GM12864 (cell line): ENCODE results near the gene ADAT3.

ENCODE experiments used
- DNase-seq: peaks from one replicate; pipeline ENCODE4 v3.0.0-alpha.2; 2011; ENCODE audit warnings: low read depth
- H3K4me3 ChIP-seq: 2 replicates; pipeline ENCODE4 v1.5.1; 2011; ENCODE audit warnings: mild to moderate bottlenecking, low read depth, low read length, control low read depth
- TF ChIP-seq, protein P1 (sequence below): IDR thresholded peaks from 2 replicates; pipeline ENCODE4 v1.5.1; 2011; ENCODE audit warnings: low read depth, mild to moderate bottlenecking, moderate library complexity, low read length, control low read depth, inconsistent platforms; ENCODE audit errors: missing control alignments

ADAT3 gene

DNA sequence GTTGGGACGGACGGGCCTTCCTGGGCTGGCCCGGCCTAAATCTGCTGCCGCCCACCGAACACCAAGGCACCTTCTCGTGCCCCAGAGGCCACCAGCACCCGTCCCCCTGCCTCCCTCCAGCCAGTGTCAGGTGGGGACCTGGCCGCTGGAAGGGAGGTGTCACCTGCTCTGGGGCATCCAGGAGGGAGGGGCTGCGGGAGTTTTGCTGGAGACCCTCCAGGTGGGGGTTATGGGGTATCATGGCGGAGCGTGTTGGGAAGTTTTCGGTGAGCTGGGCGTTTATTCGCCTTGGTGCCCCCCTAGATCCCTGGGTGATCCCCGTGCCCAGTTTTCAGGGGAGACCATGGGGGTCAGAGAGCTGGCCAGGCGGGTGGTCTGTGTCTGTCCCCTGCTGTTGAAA lies 45.4 kb downstream of the ADAT3 start:
- no peak overlapping the region for H3K4me3 ChIP-seq
- TF ChIP-seq, protein P1, sequence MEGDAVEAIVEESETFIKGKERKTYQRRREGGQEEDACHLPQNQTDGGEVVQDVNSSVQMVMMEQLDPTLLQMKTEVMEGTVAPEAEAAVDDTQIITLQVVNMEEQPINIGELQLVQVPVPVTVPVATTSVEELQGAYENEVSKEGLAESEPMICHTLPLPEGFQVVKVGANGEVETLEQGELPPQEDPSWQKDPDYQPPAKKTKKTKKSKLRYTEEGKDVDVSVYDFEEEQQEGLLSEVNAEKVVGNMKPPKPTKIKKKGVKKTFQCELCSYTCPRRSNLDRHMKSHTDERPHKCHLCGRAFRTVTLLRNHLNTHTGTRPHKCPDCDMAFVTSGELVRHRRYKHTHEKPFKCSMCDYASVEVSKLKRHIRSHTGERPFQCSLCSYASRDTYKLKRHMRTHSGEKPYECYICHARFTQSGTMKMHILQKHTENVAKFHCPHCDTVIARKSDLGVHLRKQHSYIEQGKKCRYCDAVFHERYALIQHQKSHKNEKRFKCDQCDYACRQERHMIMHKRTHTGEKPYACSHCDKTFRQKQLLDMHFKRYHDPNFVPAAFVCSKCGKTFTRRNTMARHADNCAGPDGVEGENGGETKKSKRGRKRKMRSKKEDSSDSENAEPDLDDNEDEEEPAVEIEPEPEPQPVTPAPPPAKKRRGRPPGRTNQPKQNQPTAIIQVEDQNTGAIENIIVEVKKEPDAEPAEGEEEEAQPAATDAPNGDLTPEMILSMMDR = no peak
- DNase-seq = no peak

- H3K4me3 ChIP-seq = no peak overlapping the region
- DNase-seq = no peak
- TF ChIP-seq, protein P1 = no peak
Observed at GRCh38 chr19:1952635-1953034, 47.4 kb downstream of the ADAT3 start.

DNA sequence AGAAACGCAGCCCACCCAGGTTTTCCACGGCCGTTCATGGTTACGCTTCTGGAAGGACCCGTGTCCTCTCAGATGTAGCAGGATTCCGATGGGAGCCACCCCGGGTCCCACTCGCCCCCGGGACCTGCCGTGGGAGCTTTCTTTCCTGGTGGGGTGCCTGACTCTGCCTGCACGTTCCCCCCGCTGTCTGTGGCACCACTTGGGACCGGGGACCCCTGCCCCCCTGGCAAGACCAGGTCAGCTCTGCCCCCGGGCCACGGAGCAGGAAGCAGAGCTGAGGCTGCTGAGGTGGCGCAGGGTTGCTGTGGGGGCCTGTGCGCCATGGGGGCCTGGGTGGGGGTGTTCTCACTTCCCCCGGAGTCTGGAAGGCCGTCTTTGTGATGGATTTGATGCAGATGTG lies 47.8 kb downstream of the ADAT3 start:
- TF ChIP-seq, protein P1 = no peak
- no peak for DNase-seq
- no peak overlapping the region for H3K4me3 ChIP-seq

- DNase-seq = no peak
- TF ChIP-seq, protein P1 = no peak
Observed at GRCh38 chr19:1953441-1954094, 48.4 kb downstream of the ADAT3 start.

GRCh38 chr19:1954532-1954933 lies 49.3 kb downstream of the ADAT3 start:
- DNase-seq = no peak
- TF ChIP-seq, protein P1 = no peak
- H3K4me3 ChIP-seq = no peak overlapping the region

More at GRCh38 chr19:1953441-1954094, 48.4 kb downstream of the ADAT3 start:
- H3K4me3 ChIP-seq = no peak overlapping the region

- TF ChIP-seq, protein P1 = no peak
- H3K4me3 ChIP-seq = no peak overlapping the region
- DNase-seq = no peak
Observed at GRCh38 chr19:1955171-1956121, 50.2 kb downstream of the ADAT3 start.
